Stimulated activated CD4-positive, alpha-beta T cell treated with anti-CD3 and anti-CD28 coated beads, Interleukin-2, amount 100 ng/mL, for 48 hours (primary cell): ENCODE measurements around the gene NTRK3.

Experiments used
- DNase-seq, 2 donors: peaks; one replicate each; pipeline ENCODE4 v3.0.0-alpha.2; 2020

The NTRK3 gene

GRCh38 chr15:88118035-88118434 is 138.5 kb downstream of the NTRK3 start:
- DNase-seq = no peak

- no peak for DNase-seq
These were observed 140.9 kb downstream of the NTRK3 start for GRCh38 chr15:88115486-88116152.

DNA sequence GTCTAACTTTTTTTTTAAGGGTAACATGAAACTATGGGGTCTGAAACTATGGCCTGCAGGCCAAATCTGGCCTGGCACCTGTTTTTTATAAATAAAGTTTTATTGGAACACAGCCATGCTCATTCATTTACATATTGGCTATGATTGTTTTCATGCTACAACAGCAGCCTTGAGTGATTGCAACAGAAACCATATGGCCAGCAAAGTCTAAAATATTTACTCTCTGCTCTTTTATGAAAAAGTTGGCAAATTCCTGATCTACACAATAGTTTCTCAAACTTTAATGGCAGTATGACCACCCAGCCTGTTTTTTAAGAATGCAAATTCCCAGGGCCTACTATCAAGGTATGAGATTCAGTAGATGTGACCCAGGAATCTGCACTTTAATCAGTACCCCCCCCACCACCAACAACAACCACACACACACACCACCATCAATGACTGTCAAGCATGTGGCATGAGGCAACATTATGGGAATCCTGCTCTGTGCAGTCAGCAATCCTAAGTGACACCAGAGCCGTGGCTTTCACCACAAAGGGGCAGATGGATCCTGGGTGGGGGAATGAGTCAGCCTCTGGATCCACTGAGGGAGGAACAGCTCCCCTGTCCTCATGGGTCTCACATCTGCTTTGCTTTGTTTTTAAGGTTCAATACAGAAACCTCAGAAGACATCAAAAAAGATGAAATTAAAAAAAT is 142.8 kb downstream of the NTRK3 start:
- DNase-seq = no peak

- DNase-seq = no peak
These were observed 147.5 kb downstream of the NTRK3 start for GRCh38 chr15:88108991-88109390.

- no peak for DNase-seq
These were observed 148.1 kb downstream of the NTRK3 start for GRCh38 chr15:88108477-88108876.

DNA sequence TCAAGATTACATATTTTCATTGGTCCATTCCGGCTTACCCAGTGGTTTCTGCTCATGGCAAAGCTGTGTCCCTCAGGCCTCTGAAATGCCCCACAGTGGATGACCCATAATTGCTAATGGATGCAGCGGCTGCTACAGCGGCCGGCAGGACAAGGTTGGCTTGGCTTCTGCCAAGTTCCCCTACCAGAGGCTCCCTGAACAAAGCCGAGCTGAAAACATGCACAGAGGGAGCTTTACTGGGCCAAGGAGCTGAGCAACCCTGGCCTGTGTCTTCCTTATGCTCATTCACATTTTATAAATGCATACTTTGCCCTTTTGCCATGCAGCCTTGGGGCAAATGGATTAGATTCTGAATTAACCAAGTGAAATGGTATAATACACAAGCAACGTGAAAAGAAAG is 150.5 kb downstream of the NTRK3 start:
- DNase-seq = no peak

GRCh38 chr15:88104357-88104756 is 152.2 kb downstream of the NTRK3 start:
- DNase-seq = no peak

DNA sequence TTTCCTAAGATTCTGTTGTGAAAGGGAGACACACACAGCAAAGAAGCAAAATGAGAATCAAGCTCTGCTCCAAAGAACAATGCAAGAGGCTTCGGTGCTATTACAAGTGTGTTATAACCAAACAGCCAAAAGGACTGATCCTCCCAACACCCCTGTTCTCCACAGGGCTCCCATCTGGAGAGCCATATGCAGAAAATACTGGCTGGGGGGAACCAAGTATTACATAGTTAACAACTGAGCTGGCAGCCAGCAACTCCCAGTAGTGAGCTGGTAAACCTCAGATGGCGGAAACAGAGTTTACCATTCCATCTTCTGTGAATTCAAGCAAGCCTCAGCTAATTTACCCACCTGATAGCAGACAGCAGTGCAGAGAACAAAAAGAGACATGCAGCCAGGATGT is 156.4 kb downstream of the NTRK3 start:
- DNase-seq = no peak

GRCh38 chr15:88098361-88098760 is 158.2 kb downstream of the NTRK3 start:
- no peak for DNase-seq

GRCh38 chr15:88091444-88092016 is 165.0 kb downstream of the NTRK3 start:
- no peak for DNase-seq

DNA sequence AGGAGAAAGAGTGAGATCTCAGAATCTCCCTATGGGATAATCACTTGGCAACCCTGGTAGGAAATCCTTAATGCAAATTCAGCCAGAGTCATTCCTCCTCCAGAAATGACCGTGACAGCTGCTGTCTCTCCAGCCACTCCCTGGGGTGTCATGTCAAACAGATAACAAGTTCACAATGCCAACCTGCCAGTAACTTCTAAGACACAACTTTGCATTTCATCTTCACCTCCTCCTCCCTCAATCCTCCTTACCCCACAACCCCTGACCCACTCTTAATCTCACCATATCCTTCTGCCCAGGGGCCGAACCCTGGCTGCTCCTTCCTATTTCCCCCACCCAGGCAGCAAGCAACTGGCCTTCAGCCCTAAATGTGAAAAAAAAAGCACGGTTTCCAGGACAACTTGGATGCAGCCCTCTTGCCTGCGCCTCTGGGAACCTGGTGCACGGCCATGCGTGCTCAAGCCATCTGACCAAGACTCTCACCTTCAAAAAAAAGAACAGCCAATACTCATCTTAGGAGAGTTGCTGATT is 166.0 kb downstream of the NTRK3 start:
- DNase-seq = no peak

- no peak for DNase-seq
These were observed 166.8 kb downstream of the NTRK3 start for GRCh38 chr15:88089731-88090130.

GRCh38 chr15:88089024-88089620 is 167.4 kb downstream of the NTRK3 start:
- no peak for DNase-seq

- DNase-seq = no peak
These were observed 172.5 kb downstream of the NTRK3 start for GRCh38 chr15:88083811-88084760.

- no peak for DNase-seq
These were observed 175.9 kb downstream of the NTRK3 start for GRCh38 chr15:88080616-88081015.

GRCh38 chr15:88077296-88078020 is 179.1 kb downstream of the NTRK3 start:
- no peak for DNase-seq

DNA sequence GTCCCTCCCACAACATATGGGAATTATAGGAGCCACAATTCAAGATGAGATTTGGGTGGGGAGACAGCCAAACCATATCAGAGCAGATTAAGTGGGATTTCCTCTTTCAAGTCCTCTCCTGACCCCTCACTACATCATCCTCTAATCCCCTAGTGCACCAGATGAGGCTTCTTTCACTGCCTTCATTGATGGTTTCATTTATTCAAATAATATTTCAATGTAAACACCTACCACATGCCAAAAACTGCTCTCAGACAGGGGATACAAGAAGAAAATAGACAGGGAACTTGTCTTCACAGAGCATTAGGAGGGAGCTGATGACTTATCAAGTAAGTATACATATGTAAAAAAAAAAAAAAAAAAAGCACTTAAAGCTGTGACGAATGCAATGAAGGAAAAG is 180.2 kb downstream of the NTRK3 start:
- DNase-seq = no peak

GRCh38 chr15:88075102-88075501 is 181.4 kb downstream of the NTRK3 start:
- DNase-seq = no peak

- no peak for DNase-seq
These were observed 182.2 kb downstream of the NTRK3 start for GRCh38 chr15:88074386-88074785.

DNA sequence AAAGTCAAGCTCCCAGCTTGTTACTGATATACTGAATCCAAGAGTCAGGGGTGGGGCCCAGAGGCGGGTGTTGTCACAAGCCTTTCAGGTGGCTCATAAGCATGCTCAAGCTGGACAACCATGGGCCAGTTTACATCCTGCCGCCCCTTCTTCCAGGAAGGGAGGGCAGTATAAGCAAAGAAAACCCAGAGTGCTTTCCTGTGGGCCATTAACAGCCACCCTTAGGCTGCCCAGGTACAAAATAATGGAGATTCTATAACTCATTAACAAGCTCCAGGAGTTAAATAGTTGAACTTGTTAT is 183.2 kb downstream of the NTRK3 start:
- no peak for DNase-seq

DNA sequence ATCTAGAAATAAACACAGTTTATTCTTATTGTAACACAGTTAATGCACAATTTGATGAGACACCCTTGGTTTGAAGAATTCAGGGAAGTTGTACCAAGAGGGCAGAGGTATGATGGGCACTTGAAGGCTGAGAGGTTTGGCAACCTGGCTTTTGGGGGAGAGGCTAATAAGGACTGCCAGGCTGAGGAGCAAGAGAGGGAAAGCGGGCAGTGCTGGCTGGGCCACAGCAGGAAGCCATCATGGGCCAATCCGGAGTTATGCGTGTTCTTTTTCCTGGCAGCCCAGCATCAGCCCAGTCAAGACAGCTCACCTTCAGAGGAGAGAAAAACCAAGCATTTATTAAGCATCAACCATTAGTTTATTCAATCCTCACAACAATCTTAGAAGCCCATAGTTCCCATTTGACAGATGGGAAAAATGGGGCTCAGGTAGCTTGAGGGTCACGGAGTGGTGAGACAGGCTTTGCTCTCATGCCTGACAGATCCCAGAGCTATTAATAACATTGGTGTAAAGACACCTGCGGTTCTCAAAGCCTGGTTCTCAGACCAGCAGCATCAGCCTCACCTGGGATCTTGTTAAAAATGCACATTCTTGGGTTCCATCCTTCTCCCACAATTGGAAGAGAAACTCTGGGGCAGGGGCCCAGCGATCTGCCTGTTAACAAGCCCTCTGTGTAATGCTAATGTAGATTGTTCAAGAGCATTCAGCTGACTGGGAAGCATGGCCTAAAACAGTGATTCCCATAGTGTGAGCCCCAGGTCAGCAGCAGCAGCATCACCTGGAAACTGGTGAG is 183.7 kb downstream of the NTRK3 start:
- no peak for DNase-seq
